ENCODE measurements around the gene CAMK4.
"Not testable (repeated sequence)": the region's sequence is repeated elsewhere in the genome, so short reads cannot be mapped to it uniquely, and the experiment has no call there.

Gene CAMK4

DNA sequence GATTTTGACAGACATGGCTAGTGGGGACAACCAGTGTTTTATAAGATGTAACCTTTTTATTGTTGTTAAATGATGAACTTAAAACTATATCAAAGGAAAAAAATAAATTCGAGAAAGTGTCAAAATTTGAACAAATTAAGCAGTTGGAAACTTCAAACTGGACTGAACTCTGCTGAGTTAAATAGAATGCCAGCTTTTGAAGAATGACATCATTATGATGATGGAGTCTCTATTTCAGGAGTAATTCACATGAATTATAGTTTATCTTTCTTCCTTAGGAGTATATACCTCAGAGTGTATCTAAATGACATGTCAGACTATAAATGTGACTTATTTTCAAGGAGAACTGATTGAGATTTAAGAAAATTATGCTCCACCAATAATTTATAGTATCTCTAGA is 125.2 kb downstream of the CAMK4 start:
- FAIRE-seq (no peak), DNase-seq (ENCODE audit: insufficient read length, low spot score) (no peak)
- no peak for TF ChIP-seq POLR2A (IDR thresholded peaks at IDR 0.05; ENCODE audit: low read depth, low read length)
- TF ChIP-seq SPI1 (IDR thresholded peaks at IDR 0.05; ENCODE audit: low read depth, low read length) = no peak
- no peak for TF ChIP-seq TAF1 (IDR thresholded peaks at IDR 0.05; ENCODE audit: low read depth, low read length)
- TF ChIP-seq POLR2AphosphoS5 (IDR thresholded peaks at IDR 0.05; ENCODE audit: low read depth, low read length) = no peak
- no peak for TF ChIP-seq POU2F2 (IDR thresholded peaks at IDR 0.05; ENCODE audit: low read depth, low read length)
- no peak for TF ChIP-seq PAX5 (IDR thresholded peaks at IDR 0.05; ENCODE audit: insufficient read depth, low read length, severe bottlenecking)

DNA sequence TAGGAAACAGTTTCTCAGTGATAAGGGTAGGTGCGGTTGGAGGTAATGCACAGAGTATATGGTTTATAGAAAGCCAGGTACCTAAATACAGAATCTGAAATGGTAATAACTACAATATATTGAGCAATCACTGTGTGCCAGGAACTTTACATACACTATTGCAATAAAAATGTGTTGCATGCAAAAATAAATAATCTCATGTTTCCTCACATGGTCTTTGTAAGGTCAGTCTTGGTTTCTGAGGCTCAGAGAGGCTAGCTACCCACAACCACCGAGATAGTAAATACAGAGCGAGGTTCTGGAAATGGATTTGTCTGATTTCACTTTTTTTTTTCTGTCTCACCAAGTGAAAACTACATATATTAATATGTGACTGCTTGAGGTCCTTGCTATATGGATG is 128.9 kb downstream of the CAMK4 start:
- no peak for DNase-seq (ENCODE audit: insufficient read length, low spot score)
- no peak for FAIRE-seq
- TF ChIP-seq POLR2AphosphoS5 (IDR thresholded peaks at IDR 0.05; ENCODE audit: low read depth, low read length) (no peak), POU2F2 (IDR thresholded peaks at IDR 0.05; ENCODE audit: low read depth, low read length) (no peak), POLR2A (IDR thresholded peaks at IDR 0.05; ENCODE audit: low read depth, low read length) (no peak), SPI1 (IDR thresholded peaks at IDR 0.05; ENCODE audit: low read depth, low read length) (no peak), TAF1 (IDR thresholded peaks at IDR 0.05; ENCODE audit: low read depth, low read length) (no peak), PAX5 (IDR thresholded peaks at IDR 0.05; ENCODE audit: insufficient read depth, low read length, severe bottlenecking) (no peak)

DNA sequence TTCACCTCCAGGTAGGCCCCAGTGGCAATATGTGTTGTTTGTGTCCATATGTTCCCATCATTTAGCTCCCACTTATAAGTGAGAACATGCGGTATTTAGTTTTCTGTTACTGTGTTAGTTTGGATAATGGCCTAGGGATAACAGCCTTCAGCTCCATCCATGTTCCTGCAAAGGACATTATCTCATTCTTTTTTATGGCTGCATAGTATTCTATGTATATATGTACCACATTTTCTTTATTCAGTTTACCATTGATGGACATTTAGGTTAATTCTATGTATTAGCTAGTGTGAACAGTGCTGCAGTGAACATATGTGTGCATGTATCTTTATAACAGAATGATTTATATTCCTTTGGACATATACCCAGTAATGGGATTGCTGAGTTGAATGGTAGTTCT is 134.5 kb downstream of the CAMK4 start:
- FAIRE-seq; DNase-seq (ENCODE audit: insufficient read length, low spot score): not testable (repeated sequence)

DNA sequence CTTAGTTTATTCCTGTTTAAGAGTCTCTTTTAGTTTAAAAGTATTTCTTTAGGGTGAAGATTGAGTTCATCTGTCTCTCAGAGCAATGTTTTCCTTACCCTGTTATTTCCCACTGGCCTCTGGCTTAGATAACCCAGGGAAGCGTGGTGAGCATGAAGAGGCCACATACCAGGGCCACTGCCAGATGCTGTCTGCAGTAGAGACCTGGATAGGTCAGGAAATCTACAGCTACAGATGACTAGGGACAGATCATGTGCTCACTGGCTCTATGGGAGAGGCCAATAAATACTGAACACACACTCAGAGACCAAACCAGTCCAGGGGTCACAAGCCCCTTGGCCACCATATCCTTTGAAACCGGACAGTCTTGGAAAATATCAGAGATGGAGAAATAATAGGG is 136.0 kb downstream of the CAMK4 start:
- no peak for FAIRE-seq
- TF ChIP-seq POU2F2 (IDR thresholded peaks at IDR 0.05; ENCODE audit: low read depth, low read length) = no peak
- TF ChIP-seq SPI1 (IDR thresholded peaks at IDR 0.05; ENCODE audit: low read depth, low read length) = no peak
- no peak for TF ChIP-seq PAX5 (IDR thresholded peaks at IDR 0.05; ENCODE audit: insufficient read depth, low read length, severe bottlenecking)
- no peak for TF ChIP-seq TAF1 (IDR thresholded peaks at IDR 0.05; ENCODE audit: low read depth, low read length)
- no peak for TF ChIP-seq POLR2AphosphoS5 (IDR thresholded peaks at IDR 0.05; ENCODE audit: low read depth, low read length)
- TF ChIP-seq POLR2A (IDR thresholded peaks at IDR 0.05; ENCODE audit: low read depth, low read length) = no peak
- no peak for DNase-seq (ENCODE audit: insufficient read length, low spot score)

DNA sequence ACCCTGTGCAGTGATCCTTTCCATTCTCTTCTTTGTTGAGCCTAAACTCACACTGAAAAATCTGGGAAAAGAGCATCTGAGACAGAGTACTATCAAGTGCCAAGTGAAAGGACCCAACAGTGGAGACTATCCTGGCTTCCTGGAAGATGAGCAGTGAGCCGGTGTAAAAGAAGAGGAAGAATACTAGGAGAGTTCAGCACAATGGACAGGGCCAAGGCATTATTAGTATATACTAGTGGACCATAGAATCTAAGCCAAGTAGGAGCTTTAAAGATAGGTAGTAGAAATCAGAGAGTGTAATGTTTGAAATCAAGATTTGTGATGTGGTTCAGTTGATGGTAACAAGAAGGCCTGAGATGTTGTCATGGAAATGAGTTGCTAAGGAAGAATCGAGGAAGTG is 140.8 kb downstream of the CAMK4 start:
- no peak for DNase-seq (ENCODE audit: insufficient read length, low spot score)
- FAIRE-seq = no peak

DNA sequence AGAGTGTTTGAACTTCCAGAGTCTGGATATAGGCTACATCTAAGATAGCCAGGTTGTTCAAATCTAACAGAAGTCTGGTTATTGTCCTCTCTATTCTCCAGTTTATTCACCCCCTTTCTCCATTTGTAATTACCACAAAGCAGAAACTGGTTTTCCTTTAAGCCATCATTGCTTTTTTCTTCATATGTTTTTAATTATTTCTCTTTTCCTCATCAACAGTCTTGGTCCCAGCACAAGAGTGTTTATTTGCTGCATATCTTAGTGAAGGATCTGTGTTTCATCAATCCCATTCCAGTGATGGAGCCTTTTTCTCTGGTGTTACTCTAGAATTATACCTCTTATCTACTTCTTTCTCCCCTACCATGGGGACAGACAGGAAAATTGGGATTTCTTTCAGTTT is 142.2 kb downstream of the CAMK4 start:
- DNase-seq (ENCODE audit: insufficient read length, low spot score) = no peak
- no peak for FAIRE-seq
- TF ChIP-seq POLR2A (IDR thresholded peaks at IDR 0.05; ENCODE audit: low read depth, low read length) (no peak), SPI1 (IDR thresholded peaks at IDR 0.05; ENCODE audit: low read depth, low read length) (no peak), PAX5 (IDR thresholded peaks at IDR 0.05; ENCODE audit: insufficient read depth, low read length, severe bottlenecking) (no peak), POU2F2 (IDR thresholded peaks at IDR 0.05; ENCODE audit: low read depth, low read length) (no peak), POLR2AphosphoS5 (IDR thresholded peaks at IDR 0.05; ENCODE audit: low read depth, low read length) (no peak), TAF1 (IDR thresholded peaks at IDR 0.05; ENCODE audit: low read depth, low read length) (no peak)

More for the DNA sequence above, 140.8 kb downstream of the CAMK4 start:
- TF ChIP-seq POLR2A (IDR thresholded peaks at IDR 0.05; ENCODE audit: low read depth, low read length) (no peak), PAX5 (IDR thresholded peaks at IDR 0.05; ENCODE audit: insufficient read depth, low read length, severe bottlenecking) (no peak), SPI1 (IDR thresholded peaks at IDR 0.05; ENCODE audit: low read depth, low read length) (no peak), POU2F2 (IDR thresholded peaks at IDR 0.05; ENCODE audit: low read depth, low read length) (no peak), POLR2AphosphoS5 (IDR thresholded peaks at IDR 0.05; ENCODE audit: low read depth, low read length) (no peak), TAF1 (IDR thresholded peaks at IDR 0.05; ENCODE audit: low read depth, low read length) (no peak)

DNA sequence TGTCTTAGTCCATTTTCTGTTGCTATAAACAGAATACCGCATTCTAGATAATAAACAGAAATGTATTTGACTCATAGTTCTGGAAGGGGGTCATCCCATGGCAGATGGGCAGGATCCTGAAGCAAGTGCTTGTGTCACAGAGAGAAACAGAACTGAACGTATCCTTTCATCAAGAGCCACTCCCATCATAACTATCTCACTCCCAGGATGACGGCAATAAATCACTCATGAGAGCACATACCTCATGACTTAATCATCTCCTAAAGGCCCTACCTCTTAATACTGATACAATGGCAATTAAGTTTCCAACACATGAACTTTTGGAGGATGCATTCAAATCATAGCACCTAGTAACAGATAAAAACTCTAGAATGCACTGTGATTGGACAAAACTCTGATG is 142.9 kb downstream of the CAMK4 start:
- TF ChIP-seq PAX5 (IDR thresholded peaks at IDR 0.05; ENCODE audit: insufficient read depth, low read length, severe bottlenecking) (no peak), POLR2A (IDR thresholded peaks at IDR 0.05; ENCODE audit: low read depth, low read length) (no peak), SPI1 (IDR thresholded peaks at IDR 0.05; ENCODE audit: low read depth, low read length) (no peak), TAF1 (IDR thresholded peaks at IDR 0.05; ENCODE audit: low read depth, low read length) (no peak), POU2F2 (IDR thresholded peaks at IDR 0.05; ENCODE audit: low read depth, low read length) (no peak), POLR2AphosphoS5 (IDR thresholded peaks at IDR 0.05; ENCODE audit: low read depth, low read length) (no peak)
- FAIRE-seq = no peak
- no peak for DNase-seq (ENCODE audit: insufficient read length, low spot score)

DNA sequence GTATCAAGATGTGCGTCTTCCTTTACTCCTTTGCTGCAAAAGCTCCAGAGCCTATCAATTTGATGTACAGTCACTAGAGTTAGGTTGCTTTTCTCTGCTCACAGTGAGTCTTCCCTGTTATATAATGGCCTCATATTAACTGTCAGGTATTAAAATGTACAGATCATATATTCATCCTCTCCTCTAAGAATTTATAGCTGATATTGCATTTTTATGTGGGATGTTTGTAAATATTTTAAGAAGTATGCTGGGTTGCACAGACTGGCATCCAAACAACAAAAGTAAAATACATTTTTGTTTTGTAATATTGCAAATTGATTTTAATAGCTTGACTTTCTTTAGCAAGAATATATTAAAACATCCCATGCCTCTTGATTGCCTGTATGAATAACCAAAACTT is 148.6 kb downstream of the CAMK4 start:
- FAIRE-seq = no peak

DNA sequence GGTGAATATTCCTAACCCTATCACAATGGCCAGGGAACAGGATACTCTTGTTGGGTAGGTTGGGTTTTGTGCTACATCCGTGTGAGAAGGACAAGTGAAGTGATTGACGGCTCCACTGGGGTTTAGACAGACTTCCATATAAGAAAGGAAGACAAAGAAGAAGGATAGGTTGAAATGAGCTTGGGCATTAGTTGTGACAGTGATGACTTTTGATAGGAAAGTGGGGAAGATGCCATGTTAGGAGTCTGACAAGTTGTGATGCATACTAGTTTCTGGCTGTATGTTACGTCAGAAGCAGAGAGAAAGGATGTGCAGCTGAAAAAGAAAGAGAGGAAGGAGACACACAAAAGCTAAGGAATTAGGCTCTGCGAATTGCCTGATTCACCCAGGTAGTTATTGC is 150.2 kb downstream of the CAMK4 start:
- no peak for FAIRE-seq
- DNase-seq (ENCODE audit: insufficient read length, low spot score) = no peak
- TF ChIP-seq TAF1 (IDR thresholded peaks at IDR 0.05; ENCODE audit: low read depth, low read length) (no peak), POLR2AphosphoS5 (IDR thresholded peaks at IDR 0.05; ENCODE audit: low read depth, low read length) (no peak), POLR2A (IDR thresholded peaks at IDR 0.05; ENCODE audit: low read depth, low read length) (no peak), POU2F2 (IDR thresholded peaks at IDR 0.05; ENCODE audit: low read depth, low read length) (no peak), SPI1 (IDR thresholded peaks at IDR 0.05; ENCODE audit: low read depth, low read length) (no peak), PAX5 (IDR thresholded peaks at IDR 0.05; ENCODE audit: insufficient read depth, low read length, severe bottlenecking) (no peak)

More for the DNA sequence above, 148.6 kb downstream of the CAMK4 start:
- no peak for DNase-seq (ENCODE audit: insufficient read length, low spot score)
- TF ChIP-seq SPI1 (IDR thresholded peaks at IDR 0.05; ENCODE audit: low read depth, low read length) = no peak
- no peak for TF ChIP-seq TAF1 (IDR thresholded peaks at IDR 0.05; ENCODE audit: low read depth, low read length)
- no peak for TF ChIP-seq POLR2A (IDR thresholded peaks at IDR 0.05; ENCODE audit: low read depth, low read length)
- TF ChIP-seq POU2F2 (IDR thresholded peaks at IDR 0.05; ENCODE audit: low read depth, low read length) = no peak
- no peak for TF ChIP-seq PAX5 (IDR thresholded peaks at IDR 0.05; ENCODE audit: insufficient read depth, low read length, severe bottlenecking)
- no peak for TF ChIP-seq POLR2AphosphoS5 (IDR thresholded peaks at IDR 0.05; ENCODE audit: low read depth, low read length)

DNA sequence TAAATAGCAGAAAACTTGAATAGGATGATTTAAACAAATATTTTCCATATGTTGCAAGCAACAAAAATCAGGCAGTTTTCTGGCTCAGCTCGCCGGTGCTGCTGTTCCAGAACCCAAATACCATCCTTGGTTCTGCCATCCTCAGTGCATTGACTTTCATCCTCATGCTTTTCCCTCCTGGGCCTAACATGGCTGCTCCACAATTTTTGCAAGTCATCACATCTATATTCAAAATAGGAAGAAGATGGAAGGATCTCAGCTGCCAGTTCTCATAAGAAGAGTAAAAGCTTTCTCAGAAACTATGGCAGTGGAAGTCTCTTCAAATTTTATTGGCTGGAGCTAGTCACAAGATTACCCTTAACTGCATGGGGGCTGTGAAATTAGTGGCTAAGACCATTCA is 151.5 kb downstream of the CAMK4 start:
- FAIRE-seq (no peak), DNase-seq (ENCODE audit: insufficient read length, low spot score) (no peak)
- TF ChIP-seq TAF1 (IDR thresholded peaks at IDR 0.05; ENCODE audit: low read depth, low read length) (no peak), PAX5 (IDR thresholded peaks at IDR 0.05; ENCODE audit: insufficient read depth, low read length, severe bottlenecking) (no peak), POLR2A (IDR thresholded peaks at IDR 0.05; ENCODE audit: low read depth, low read length) (no peak), POU2F2 (IDR thresholded peaks at IDR 0.05; ENCODE audit: low read depth, low read length) (no peak)

Measured in GM12891 (cell line).